Smooth muscle cell (in vitro differentiated cells): Measurements from ENCODE around the gene GASK1A. TPM values are rescaled to one million over a fixed set of nuclear protein-coding genes. Genes with fewer than 3 reads are reported as not detected.

Experiments used
- DNase-seq: peaks from one replicate; lab custom pipeline; 2025; ENCODE audit not compliant: unreplicated experiment; lab: John Stamatoyannopoulos, UW
- H2AFZ ChIP-seq: fragments of 200-600 bp; sonication (generic); 2 replicates; pipeline ENCODE4 v1.6.0; 2016; ENCODE audit warnings: antibody characterized with exemption, low read depth, mild to moderate bottlenecking
- H3F3A ChIP-seq: fragments of 200-600 bp; sonication (generic); 2 replicates; pipeline ENCODE4 v1.6.0; 2017; ENCODE audit warnings: antibody characterized with exemption, low read depth
- H3K27ac ChIP-seq: fragments of 200-600 bp; sonication (generic); 2 replicates; pipeline ENCODE4 v1.5.1; 2016; ENCODE audit warnings: low read depth, mild to moderate bottlenecking
- H3K27me3 ChIP-seq: fragments of 200-600 bp; sonication (generic); 2 replicates; pipeline ENCODE4 v1.6.1; 2016; ENCODE audit warnings: low read depth, mild to moderate bottlenecking
- H3K36me3 ChIP-seq: fragments of 200-600 bp; sonication (generic); 2 replicates; pipeline ENCODE4 v1.5.1; 2016; ENCODE audit warnings: low read depth
- H3K4me1 ChIP-seq: fragments of 200-600 bp; sonication (generic); 2 replicates; pipeline ENCODE4 v1.5.1; 2016; ENCODE audit warnings: low read depth
- H3K4me2 ChIP-seq: fragments of 200-600 bp; sonication (generic); 2 replicates; pipeline ENCODE4 v1.6.0; 2016; ENCODE audit warnings: mild to moderate bottlenecking
- H3K4me3 ChIP-seq: fragments of 200-600 bp; sonication (generic); 2 replicates; pipeline ENCODE4 v1.5.1; 2016; ENCODE audit warnings: mild to moderate bottlenecking
- H3K79me2 ChIP-seq: fragments of 200-600 bp; sonication (generic); 2 replicates; pipeline ENCODE4 v1.6.0; 2016; ENCODE audit warnings: low read depth, mild to moderate bottlenecking
- H3K9ac ChIP-seq: fragments of 200-600 bp; sonication (generic); 2 replicates; pipeline ENCODE4 v1.6.0; 2016; ENCODE audit warnings: low read depth
- H3K9me3 ChIP-seq: fragments of 200-600 bp; sonication (generic); replicated peaks from 2 replicates; pipeline ENCODE4 v1.5.1; 2016; ENCODE audit warnings: low read depth
- H4K20me1 ChIP-seq: fragments of 200-600 bp; sonication (generic); 2 replicates; pipeline ENCODE4 v1.6.0; 2016; ENCODE audit warnings: low read depth
- CTCF ChIP-seq: fragments of 200-600 bp; sonication (generic); IDR thresholded peaks from 2 replicates; pipeline ENCODE4 v1.5.1; 2017; ENCODE audit warnings: borderline replicate concordance, mild to moderate bottlenecking, antibody characterized with exemption; ENCODE audit not compliant: insufficient read depth, poor library complexity, severe bottlenecking
- WGBS: methylation state at CpG from one replicate; pipeline ENCODE4 v1.1.7; 2016; ENCODE audit warnings: low lambda C conversion rate; 5-methylcytosine and 5-hydroxymethylcytosine counted together
- polyA plus RNA-seq: library from polyadenylated mRNA; unstranded; fragments of >200 nt; fragmentation: Nextera tagmentation; extraction: Ambion mirVana; gene quantifications from 2 replicates; pipeline ENCODE4 v1.2.1, GENCODE V29; 2016
- total RNA-seq: library from RNA; depleted of rRNA; stranded (reverse); fragments of >200 nt; gene quantifications from 2 replicates; pipeline ENCODE4 v1.2.3, GENCODE V29; 2014

Gene GASK1A
- total and polyA plus RNA-seq, 2 experiments from 2014 or later: 0.76 TPM; not detected in 1

GRCh38 chr3:43005981-43006380 is 26.9 kb downstream of the GASK1A start:
- Histone ChIP-seq H3K36me3 (no peaks in the 10 kb centered on the region), H3F3A (no peaks in the 10 kb centered on the region), H3K4me1 (no peaks in the 10 kb centered on the region), H3K4me3 (no peak overlapping the region), H3K27me3 (peaks cover 3% of the 10 kb centered on the region), H3K4me2 (no peak overlapping the region), H2AFZ (no peak overlapping the region), H3K9ac (no peak overlapping the region), H4K20me1 (no peaks in the 10 kb centered on the region), H3K9me3 (no peaks in the 10 kb centered on the region), H3K27ac (no peak overlapping the region), H3K79me2 (no peaks in the 10 kb centered on the region)
- DNase-seq: no peak
- TF ChIP-seq CTCF: no peak
- WGBS: 90% methylated on average over 4 of the region's 4 CpGs

- Histone ChIP-seq H3K4me1 (no peaks in the 10 kb centered on the region), H3K27me3 (peaks cover 3% of the 10 kb centered on the region), H3K36me3 (no peaks in the 10 kb centered on the region), H2AFZ (no peak overlapping the region), H3K9ac (no peak overlapping the region), H3K79me2 (no peaks in the 10 kb centered on the region), H3F3A (no peaks in the 10 kb centered on the region), H3K9me3 (no peaks in the 10 kb centered on the region), H3K27ac (no peak overlapping the region), H4K20me1 (no peaks in the 10 kb centered on the region), H3K4me2 (no peak overlapping the region), H3K4me3 (no peak overlapping the region)
- TF ChIP-seq CTCF: no peak
- DNase-seq: no peak
- 89% methylated on average over 2 of the region's 2 CpGs for WGBS
Observed at GRCh38 chr3:43006825-43007224, 27.7 kb downstream of the GASK1A start.

GRCh38 chr3:43009547-43009946 is 30.4 kb downstream of the GASK1A start:
- Histone ChIP-seq H3F3A (no peaks in the 10 kb centered on the region), H3K4me1 (no peaks in the 10 kb centered on the region), H4K20me1 (no peaks in the 10 kb centered on the region), H3K27ac (no peak overlapping the region), H3K79me2 (no peaks in the 10 kb centered on the region), H3K9ac (no peak overlapping the region), H2AFZ (no peak overlapping the region), H3K27me3 (peaks cover 3% of the 10 kb centered on the region), H3K36me3 (no peaks in the 10 kb centered on the region), H3K9me3 (no peaks in the 10 kb centered on the region), H3K4me2 (no peak overlapping the region), H3K4me3 (no peak overlapping the region)
- DNase-seq: no peak
- WGBS: 89% methylated on average over 3 of the region's 3 CpGs
- no peak for TF ChIP-seq CTCF

- Histone ChIP-seq H3K4me2 (no peak overlapping the region), H3K4me1 (no peaks in the 10 kb centered on the region), H3K79me2 (no peaks in the 10 kb centered on the region), H3F3A (no peaks in the 10 kb centered on the region), H3K4me3 (no peak overlapping the region), H3K27me3 (peaks cover 3% of the 10 kb centered on the region), H3K9me3 (no peaks in the 10 kb centered on the region), H3K27ac (no peak overlapping the region), H3K9ac (no peak overlapping the region), H2AFZ (no peak overlapping the region), H3K36me3 (no peaks in the 10 kb centered on the region), H4K20me1 (no peaks in the 10 kb centered on the region)
- DNase-seq: no peak
- TF ChIP-seq CTCF: no peak
Observed at GRCh38 chr3:43010638-43011037, 31.5 kb downstream of the GASK1A start.
